Trophoblast cell (in vitro differentiated cells and primary cell): ENCODE results near the gene CDC45.

Experiments used
- DNase-seq, 2 donors: peaks; one replicate each; pipeline ENCODE4 v3.0.0-alpha.2; 2016
- H2AFZ ChIP-seq: 2 replicates; pipeline ENCODE4 v1.6.1; 2013; ENCODE audit warnings: low read length, moderate library complexity, mild to moderate bottlenecking; ENCODE audit not compliant: insufficient read depth, poor library complexity
- H2AK5ac ChIP-seq: 2 replicates; pipeline ENCODE4 v1.6.1; 2013; ENCODE audit warnings: mild to moderate bottlenecking, low read length
- H2BK120ac ChIP-seq: 2 replicates; pipeline ENCODE4 v1.6.1; 2013; ENCODE audit warnings: low read length, mild to moderate bottlenecking, moderate library complexity; ENCODE audit not compliant: insufficient read depth, poor library complexity
- H2BK12ac ChIP-seq: 2 replicates; pipeline ENCODE4 v1.6.1; 2013; ENCODE audit warnings: mild to moderate bottlenecking, low read length, moderate library complexity
- H2BK5ac ChIP-seq: 2 replicates; pipeline ENCODE4 v1.6.1; 2013; ENCODE audit warnings: low read length, low read depth, moderate library complexity, mild to moderate bottlenecking; ENCODE audit not compliant: poor library complexity
- H3K14ac ChIP-seq: 2 replicates; pipeline ENCODE4 v1.6.1; 2013; ENCODE audit warnings: mild to moderate bottlenecking, low read length
- H3K18ac ChIP-seq: 2 replicates; pipeline ENCODE4 v1.6.1; 2013; ENCODE audit warnings: mild to moderate bottlenecking, low read length
- H3K23ac ChIP-seq: 2 replicates; pipeline ENCODE4 v1.6.1; 2013; ENCODE audit warnings: low read length
- H3K27ac ChIP-seq: 2 replicates; pipeline ENCODE4 v1.5.1; 2013; ENCODE audit warnings: low read depth, mild to moderate bottlenecking, inconsistent platforms, low read length, moderate library complexity
- H3K27me3 ChIP-seq: 2 replicates; pipeline ENCODE4 v1.6.1; 2013; ENCODE audit warnings: inconsistent platforms, mild to moderate bottlenecking, low read length, moderate library complexity; ENCODE audit not compliant: insufficient read depth
- H3K36me3 ChIP-seq, 2 experiments: 1 replicate in 1 of 2; 2 replicates in 1 of 2; pipeline ENCODE4 v1.6.1; 2013; ENCODE audit warnings: low read length in 2 of 2, mild to moderate bottlenecking in 2 of 2, moderate library complexity in 1 of 2; ENCODE audit not compliant: insufficient read depth in 2 of 2, control insufficient read depth in 1 of 2
- H3K4ac ChIP-seq: 2 replicates; pipeline ENCODE4 v1.6.1; 2013; ENCODE audit warnings: low read depth, mild to moderate bottlenecking, low read length, moderate library complexity
- H3K4me1 ChIP-seq, 2 experiments: 1 replicate in 1 of 2; 2 replicates in 1 of 2; pipeline ENCODE4 v1.6.1; 2013; ENCODE audit warnings: low read length in 2 of 2, mild to moderate bottlenecking in 2 of 2, moderate library complexity in 1 of 2; ENCODE audit not compliant: insufficient read depth in 2 of 2, control insufficient read depth in 1 of 2
- H3K4me2 ChIP-seq: 2 replicates; pipeline ENCODE4 v1.6.1; 2013; ENCODE audit warnings: inconsistent platforms, mild to moderate bottlenecking, low read length, moderate library complexity
- H3K4me3 ChIP-seq: 2 replicates; pipeline ENCODE4 v1.5.1; 2013; ENCODE audit warnings: mild to moderate bottlenecking, low read depth, low read length, inconsistent platforms
- H3K79me1 ChIP-seq: one replicate; pipeline ENCODE4 v1.6.1; 2013; ENCODE audit warnings: low read length
- H3K79me2 ChIP-seq: 2 replicates; pipeline ENCODE4 v1.6.1; 2013; ENCODE audit warnings: low read length, mild to moderate bottlenecking; ENCODE audit not compliant: control insufficient read depth, insufficient read depth, poor library complexity
- H3K9ac ChIP-seq: 2 replicates; pipeline ENCODE4 v1.6.1; 2013; ENCODE audit warnings: mild to moderate bottlenecking, low read length
- H3K9me3 ChIP-seq: 2 replicates; pipeline ENCODE4 v1.6.1; 2013; ENCODE audit warnings: low read depth, mild to moderate bottlenecking, control low read depth, inconsistent platforms, low read length; ENCODE audit not compliant: insufficient read depth
- H4K12ac ChIP-seq: 2 replicates; pipeline ENCODE4 v1.6.1; 2013; ENCODE audit warnings: low read depth, mild to moderate bottlenecking, low read length, moderate library complexity
- H4K8ac ChIP-seq: 2 replicates; pipeline ENCODE4 v1.6.1; 2013; ENCODE audit warnings: low read depth, mild to moderate bottlenecking, low read length, moderate library complexity
- H4K91ac ChIP-seq: one replicate; pipeline ENCODE4 v1.6.1; 2013; ENCODE audit warnings: low read depth, mild to moderate bottlenecking, low read length, moderate library complexity
- WGBS: extraction: QIAGEN DNeasy Blood & Tissue Kit; methylation state at CpG from one replicate; pipeline ENCODE4 v1.1.7; 2013; ENCODE audit warnings: missing lambda C conversion rate; ENCODE audit not compliant: insufficient read length, insufficient coverage; ENCODE audit errors: extremely low coverage; 5-methylcytosine and 5-hydroxymethylcytosine counted together

Gene CDC45

DNA sequence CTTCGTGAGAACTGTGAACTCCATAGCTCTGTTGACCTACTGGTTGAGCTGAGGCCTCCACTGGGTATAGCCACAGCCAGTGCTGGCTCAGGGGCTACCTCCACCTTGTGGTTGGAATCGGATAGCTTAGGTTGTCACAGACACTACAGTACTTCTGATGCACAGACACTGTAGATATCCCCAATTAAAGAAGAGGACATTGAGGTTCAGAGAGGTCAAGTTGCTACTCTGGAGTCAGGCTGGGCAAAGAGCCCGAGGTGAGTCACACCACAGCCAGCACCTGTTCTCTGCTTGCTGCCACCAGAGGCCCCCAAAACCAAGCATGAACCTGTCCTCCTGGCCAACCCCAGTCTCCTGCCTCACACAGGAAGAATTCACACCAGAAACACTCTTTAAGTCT, 6.1 kb upstream of the CDC45 start:
- no CpG with 5 or more reads among the region's 3 CpGs for WGBS

DNA sequence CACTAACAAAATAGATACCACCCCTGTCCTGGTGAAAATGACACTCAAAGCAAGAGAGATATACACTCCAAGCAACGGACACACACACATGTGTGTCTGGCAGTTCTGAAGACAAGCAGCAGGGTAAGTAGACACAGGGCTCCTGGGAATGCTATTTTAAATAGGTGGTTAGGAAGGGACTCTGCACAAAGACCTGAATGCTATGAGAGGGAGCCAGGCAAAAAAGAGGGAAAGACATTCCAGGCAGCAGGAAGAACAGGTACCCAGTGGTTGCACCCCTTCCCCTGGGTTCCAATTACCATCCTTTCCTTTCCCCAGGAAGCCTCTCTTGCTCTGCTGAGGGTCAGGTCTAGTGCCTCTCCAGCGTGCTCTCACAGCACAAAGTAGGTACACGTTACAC, 3.7 kb upstream of the CDC45 start:
- Histone ChIP-seq H4K12ac (no peak overlapping the region), H3K36me3 (peaks cover 34 to 39% of the 10 kb centered on the region in 2 experiments), H2BK5ac (no peak overlapping the region), H3K9ac (no peak overlapping the region), H2BK120ac (no peak overlapping the region), H3K4ac (no peak overlapping the region), H2AFZ (no peak overlapping the region), H3K9me3 (no peaks in the 10 kb centered on the region), H3K14ac (no peak overlapping the region), H3K79me1 (peaks cover 9% of the 10 kb centered on the region), H2AK5ac (no peak overlapping the region), H3K27me3 (no peaks in the 10 kb centered on the region), H4K8ac (no peak overlapping the region), H3K18ac (no peak overlapping the region), H3K79me2 (peaks cover 16% of the 10 kb centered on the region), H3K27ac (no peak overlapping the region), H3K4me3 (no peak overlapping the region), H3K4me1 (peaks cover 4 to 7% of the 10 kb centered on the region in 2 experiments), H4K91ac (no peak overlapping the region), H3K23ac (no peak overlapping the region), H2BK12ac (no peak overlapping the region), H3K4me2 (no peak overlapping the region)
- no CpG with 5 or more reads among the region's 3 CpGs for WGBS
- no peak for DNase-seq

More for the DNA sequence above, 6.1 kb upstream of the CDC45 start:
- Histone ChIP-seq H3K36me3 (peaks cover 57 to 62% of the 10 kb centered on the region in 2 experiments), H4K8ac (no peak overlapping the region), H3K4me2 (no peak overlapping the region), H3K9me3 (no peaks in the 10 kb centered on the region), H3K18ac (no peak overlapping the region), H3K27ac (no peak overlapping the region), H3K4ac (no peak overlapping the region), H2AK5ac (no peak overlapping the region), H3K27me3 (no peaks in the 10 kb centered on the region), H3K23ac (no peak overlapping the region), H2AFZ (no peak overlapping the region), H3K14ac (no peak overlapping the region), H4K12ac (no peak overlapping the region), H3K79me2 (peaks cover 7% of the 10 kb centered on the region), H3K4me1 (peaks cover 4% of the 10 kb centered on the region in 2 experiments), H2BK120ac (no peak overlapping the region), H4K91ac (no peak overlapping the region), H3K4me3 (no peak overlapping the region), H2BK12ac (no peak overlapping the region), H3K79me1 (peaks cover 1% of the 10 kb centered on the region), H2BK5ac (no peak overlapping the region), H3K9ac (no peak overlapping the region)
- DNase-seq = no peak

DNA sequence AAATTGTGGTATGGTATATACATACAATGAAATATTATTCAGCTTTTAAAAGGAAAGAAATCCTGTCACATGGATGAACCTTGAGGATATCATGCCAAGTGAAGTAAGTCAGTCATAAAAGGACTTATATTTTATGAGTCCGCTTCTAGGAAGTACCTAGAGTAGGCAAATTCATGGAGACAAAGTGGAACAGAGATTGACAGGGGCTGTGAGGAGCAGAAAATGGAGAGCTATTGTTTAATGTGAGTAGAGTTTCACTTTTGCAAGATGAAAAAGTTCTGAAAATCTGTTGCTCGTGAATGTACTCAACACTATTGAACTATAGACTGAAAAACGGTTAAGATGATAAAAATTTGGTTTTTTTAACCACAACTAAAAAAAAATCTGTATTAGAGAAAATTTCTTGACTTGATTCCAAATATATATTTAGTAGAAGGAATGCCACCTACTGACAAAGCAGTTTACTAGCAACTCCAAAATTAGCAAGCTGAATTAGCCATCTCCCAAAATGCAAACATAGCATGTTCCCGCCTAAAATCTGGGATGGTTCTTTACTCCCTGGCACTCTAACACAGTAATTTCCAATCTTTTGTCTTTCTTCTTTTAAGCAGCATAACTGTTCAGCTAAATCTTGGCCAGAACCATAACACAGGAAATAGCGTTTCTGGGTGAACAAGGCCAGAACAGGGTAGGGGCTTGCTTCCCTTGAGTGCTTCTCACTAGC, 2.2 kb upstream of the CDC45 start:
- peak overlapping the region; percentile 50 for H3K23ac ChIP-seq
- no peak overlapping the region for H2BK5ac ChIP-seq
- H3K18ac ChIP-seq = no peak overlapping the region
- no peak overlapping the region for H2AK5ac ChIP-seq
- H3K4ac ChIP-seq = peak overlapping the region; percentile 98
- H3K36me3 ChIP-seq = peaks cover 25 to 28% of the 10 kb centered on the region in 2 experiments
- no peaks in the 10 kb centered on the region for H3K27me3 ChIP-seq
- peaks cover 16% of the 10 kb centered on the region for H3K79me2 ChIP-seq
- no peak for DNase-seq
- H3K79me1 ChIP-seq = peaks cover 9% of the 10 kb centered on the region
- no peaks in the 10 kb centered on the region for H3K9me3 ChIP-seq
- H3K9ac ChIP-seq = no peak overlapping the region
- H3K4me2 ChIP-seq = peak overlapping the region; percentile 99
- H4K91ac ChIP-seq = no peak overlapping the region
- no peak overlapping the region for H2AFZ ChIP-seq
- H3K27ac ChIP-seq = no peak overlapping the region
- H3K14ac ChIP-seq = no peak overlapping the region
- H3K4me3 ChIP-seq = no peak overlapping the region
- peaks cover 4 to 7% of the 10 kb centered on the region in 2 experiments for H3K4me1 ChIP-seq
- no peak overlapping the region for H4K12ac ChIP-seq
- H2BK12ac ChIP-seq = no peak overlapping the region
- no CpG with 5 or more reads among the region's 5 CpGs for WGBS
- H2BK120ac ChIP-seq = no peak overlapping the region
- H4K8ac ChIP-seq = no peak overlapping the region

DNA sequence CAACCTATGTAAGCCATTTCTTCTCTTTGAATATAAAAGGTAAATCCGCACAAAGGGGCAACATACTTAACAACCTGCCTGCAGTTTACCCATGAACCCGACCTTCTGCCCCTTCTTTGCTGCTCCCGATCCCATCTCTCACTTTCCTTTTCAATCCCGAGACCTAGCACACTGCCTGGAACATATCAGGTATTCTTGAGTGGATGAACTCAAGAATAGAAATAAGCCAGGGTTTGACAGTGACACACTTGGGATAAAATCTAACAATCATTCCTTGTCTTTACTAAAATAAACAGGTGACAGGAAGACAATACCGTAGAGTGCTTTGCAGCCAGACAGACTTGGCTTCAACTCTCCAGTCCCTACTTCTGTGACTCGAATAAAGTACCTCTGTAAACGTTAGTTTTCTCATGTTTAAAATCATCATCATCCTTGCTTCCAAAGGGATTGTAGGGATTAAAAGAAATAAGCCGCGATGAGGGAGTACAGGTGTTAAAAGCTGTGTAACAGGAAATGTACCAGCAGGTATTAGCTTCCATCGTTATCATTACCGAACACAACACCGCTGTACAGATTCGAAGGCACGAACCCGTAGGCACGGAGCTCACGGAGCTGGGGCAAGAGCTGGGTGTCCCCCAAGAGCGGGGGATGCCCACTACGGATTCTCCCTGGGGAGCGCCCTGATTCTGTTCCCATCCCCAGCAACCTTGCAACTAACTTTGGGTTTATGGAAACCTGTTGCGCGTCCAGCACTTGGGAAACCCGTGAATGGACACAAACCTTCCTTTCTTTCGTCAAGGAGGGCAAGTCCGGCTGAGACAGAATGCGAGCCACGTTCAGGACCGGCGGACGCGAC, 1.4 kb upstream of the CDC45 start:
- Histone ChIP-seq H2AFZ (peak overlapping the region; percentile 40), H3K23ac (peak overlapping the region; percentile 50), H3K4me3 (peak overlapping the region; percentile 89), H3K36me3 (peaks cover 19 to 24% of the 10 kb centered on the region in 2 experiments), H4K8ac (peak overlapping the region; percentile 5), H3K14ac (peak overlapping the region; percentile 18), H3K79me2 (peaks cover 16% of the 10 kb centered on the region), H3K79me1 (peaks cover 9% of the 10 kb centered on the region), H3K4me2 (peak overlapping the region; percentile 99), H2BK12ac (no peak overlapping the region), H3K9me3 (no peaks in the 10 kb centered on the region), H3K27me3 (no peaks in the 10 kb centered on the region), H3K4me1 (peaks cover 4 to 7% of the 10 kb centered on the region in 2 experiments), H4K12ac (peak overlapping the region; percentile 22), H2BK120ac (no peak overlapping the region), H3K18ac (peak overlapping the region; percentile 12), H2BK5ac (peak overlapping the region; percentile 83), H3K4ac (peak overlapping the region; percentile 98), H4K91ac (peak overlapping the region; percentile 85), H2AK5ac (no peak overlapping the region), H3K9ac (peak overlapping the region; percentile 78), H3K27ac (peak overlapping the region; percentile 41)
- peak in 1 of 2 donors; percentile 27 for DNase-seq
- WGBS = no CpG with 5 or more reads among the region's 31 CpGs
